Uterus (tissue), 2 donors: ENCODE measurements around the gene GMDS.

ENCODE experiments used
- CTCF ChIP-seq, 4 experiments: fragments of 200-600 bp in 2 of 4; fragments of 450-650 bp in 2 of 4; sonication (generic) in 2 of 4; IDR thresholded peaks; one replicate each; pipeline ENCODE4 v1.5.1; 2016 to 2019; ENCODE audit warnings: antibody characterized with exemption in 4 of 4, mild to moderate bottlenecking in 2 of 4, moderate library complexity in 1 of 4
- POLR2A ChIP-seq, 2 donors: fragments of 450-650 bp; IDR thresholded peaks; one replicate each; pipeline ENCODE4 v1.6.1; 2016; ENCODE audit warnings: antibody characterized with exemption in 2 of 2, mild to moderate bottlenecking in 1 of 2, moderate library complexity in 1 of 2

- no peak for TF ChIP-seq CTCF (IDR thresholded peaks at IDR 0.05)
- no peak for TF ChIP-seq POLR2A (IDR thresholded peaks at IDR 0.05)
Observed at GRCh38 chr6:1972962-1973361, 272.4 kb downstream of the GMDS start.
